RWPE2 (cell line): ENCODE data around the gene MEAK7.

Experiments
- ATAC-seq: fragments of 200-7000 bp; cut with Tn5 transposase; 3 replicates; pipeline ENCODE4 v1.9.1; 2021; ENCODE audit warnings: low read depth
- DNase-seq: peaks from one replicate; pipeline ENCODE4 v3.0.0-alpha.2; 2020; ENCODE audit warnings: low spot score
- H3K27ac ChIP-seq: fragments of 450-650 bp; 2 replicates; pipeline ENCODE4 v1.5.1; 2017; ENCODE audit warnings: mild to moderate bottlenecking; ENCODE audit not compliant: poor library complexity, severe bottlenecking
- H3K27me3 ChIP-seq: fragments of 250-450 bp; sonication (Bioruptor Pico); 2 replicates; pipeline ENCODE4 v1.5.1; 2021; ENCODE audit warnings: mild to moderate bottlenecking, moderate library complexity; ENCODE audit not compliant: insufficient read depth, poor library complexity, severe bottlenecking
- H3K36me3 ChIP-seq: fragments of 250-450 bp; sonication (Bioruptor Pico); 2 replicates; pipeline ENCODE4 v1.5.1; 2020; ENCODE audit warnings: low read depth, mild to moderate bottlenecking, moderate library complexity
- H3K4me1 ChIP-seq: fragments of 250-450 bp; sonication (Bioruptor Pico); 2 replicates; pipeline ENCODE4 v1.5.1; 2021; ENCODE audit warnings: mild to moderate bottlenecking, moderate library complexity; ENCODE audit not compliant: insufficient read depth, poor library complexity, severe bottlenecking
- H3K4me3 ChIP-seq: fragments of 250-450 bp; sonication (Bioruptor Pico); 2 replicates; pipeline ENCODE4 v1.5.1; 2021; ENCODE audit warnings: mild to moderate bottlenecking, moderate library complexity; ENCODE audit not compliant: severe bottlenecking
- H3K9me3 ChIP-seq: fragments of 250-450 bp; sonication (Bioruptor Pico); 2 replicates; pipeline ENCODE4 v1.5.1; 2021; ENCODE audit warnings: mild to moderate bottlenecking, moderate library complexity; ENCODE audit not compliant: severe bottlenecking
- CTCF ChIP-seq: fragments of 450-650 bp; IDR thresholded peaks from one replicate; pipeline ENCODE4 v1.5.1; 2017; ENCODE audit warnings: mild to moderate bottlenecking, moderate library complexity; ENCODE audit not compliant: poor library complexity, severe bottlenecking

The MEAK7 gene

GRCh38 chr16:84498859-84499620 is 5.4 kb downstream of the MEAK7 start:
- H3K4me1 ChIP-seq, result peaks cover 45% of the 10 kb centered on the region
- no peak for TF ChIP-seq CTCF

GRCh38 chr16:84498223-84498610 is 6.2 kb downstream of the MEAK7 start:
- H3K27ac ChIP-seq, result peak overlapping the region; percentile 96
- ATAC-seq (no peak), DNase-seq (no peak)
- no peak for TF ChIP-seq CTCF
- H3K4me3 ChIP-seq, result no peak overlapping the region
- no peaks in the 10 kb centered on the region for H3K27me3 ChIP-seq
- H3K4me1 ChIP-seq, result peaks cover 42% of the 10 kb centered on the region
- H3K36me3 ChIP-seq, result peaks cover 93% of the 10 kb centered on the region
- no peaks in the 10 kb centered on the region for H3K9me3 ChIP-seq

More at GRCh38 chr16:84498859-84499620, 5.4 kb downstream of the MEAK7 start:
- H3K4me3 ChIP-seq, result no peak overlapping the region
- no peaks in the 10 kb centered on the region for H3K27me3 ChIP-seq
- peaks cover 88% of the 10 kb centered on the region for H3K36me3 ChIP-seq
- peak overlapping the region; percentile 96 for H3K27ac ChIP-seq
- DNase-seq (peak; percentile 28), ATAC-seq (no peak)
- no peaks in the 10 kb centered on the region for H3K9me3 ChIP-seq

GRCh38 chr16:84497418-84498222 is 6.8 kb downstream of the MEAK7 start:
- no peaks in the 10 kb centered on the region for H3K9me3 ChIP-seq

GRCh38 chr16:84496991-84497390 is 7.5 kb downstream of the MEAK7 start:
- no peak overlapping the region for H3K4me3 ChIP-seq
- no peak for ATAC-seq

More at GRCh38 chr16:84497418-84498222, 6.8 kb downstream of the MEAK7 start:
- Histone ChIP-seq H3K4me3 (no peak overlapping the region), H3K27ac (peak overlapping the region; percentile 96), H3K27me3 (no peaks in the 10 kb centered on the region), H3K4me1 (peaks cover 36% of the 10 kb centered on the region), H3K36me3 (peaks cover 93% of the 10 kb centered on the region)
- peak; percentile 23 for DNase-seq
- no peak for TF ChIP-seq CTCF
- no peak for ATAC-seq

More at GRCh38 chr16:84496991-84497390, 7.5 kb downstream of the MEAK7 start:
- Histone ChIP-seq H3K9me3 (no peaks in the 10 kb centered on the region), H3K4me1 (peaks cover 30% of the 10 kb centered on the region), H3K27ac (no peak overlapping the region), H3K36me3 (peaks cover 93% of the 10 kb centered on the region), H3K27me3 (no peaks in the 10 kb centered on the region)
- DNase-seq, result peak; percentile 21
- no peak for TF ChIP-seq CTCF
